MCF 10A (cell line): ENCODE data around the gene MACROD1. TPM values are rescaled to one million over a fixed set of nuclear protein-coding genes. Genes with fewer than 3 reads are reported as not detected.

Source experiments
- BruUV-seq: library from RNA; stranded (reverse); fragments of 400-500 nt; replicated peaks from 2 replicates; lab custom pipeline; 2021; lab: Mats Ljungman, UMichigan
- CTCF ChIA-PET: fragments of 300-600 bp; sonication (Branson Sonifier 250); formaldehyde crosslinking; extraction: SDS; loops from one replicate; lab custom pipeline; 2021; ENCODE audit warnings: antibody characterized with exemption, inconsistent platforms; lab: Yijun Ruan, JAX
- POLR2A ChIA-PET: fragments of 300-600, 350-650 bp; sonication (Branson Sonifier 250); formaldehyde crosslinking; extraction: SDS; loops from one replicate; lab custom pipeline; 2020; ENCODE audit warnings: antibody characterized with exemption, inconsistent platforms; lab: Yijun Ruan, JAX
- DNase-seq: peaks from one replicate; pipeline ENCODE4 v3.0.0-alpha.2; 2018; ENCODE audit not compliant: unreplicated experiment
- H3K27ac Mint-ChIP-seq: one replicate; pipeline ENCODE4 v1.8.0; 2022; ENCODE audit warnings: mild to moderate bottlenecking, low read depth, mixed read lengths; ENCODE audit not compliant: unreplicated experiment
- H3K27me3 Mint-ChIP-seq: one replicate; pipeline ENCODE4 v1.8.0; 2022; ENCODE audit warnings: mixed read lengths; ENCODE audit not compliant: insufficient read depth, unreplicated experiment
- H3K36me3 Mint-ChIP-seq: one replicate; pipeline ENCODE4 v1.8.0; 2022; ENCODE audit warnings: mild to moderate bottlenecking, moderate library complexity, mixed read lengths; ENCODE audit not compliant: insufficient read depth, unreplicated experiment
- H3K4me1 Mint-ChIP-seq: one replicate; pipeline ENCODE4 v1.8.0; 2022; ENCODE audit warnings: mixed read lengths; ENCODE audit not compliant: insufficient read depth, unreplicated experiment
- H3K4me3 Mint-ChIP-seq: one replicate; pipeline ENCODE4 v1.8.0; 2022; ENCODE audit warnings: mild to moderate bottlenecking, moderate library complexity, mixed read lengths; ENCODE audit not compliant: unreplicated experiment
- H3K9me3 Mint-ChIP-seq: one replicate; pipeline ENCODE4 v1.8.0; 2022; ENCODE audit warnings: mixed read lengths; ENCODE audit not compliant: unreplicated experiment
- CTCF ChIP-seq: fragments of 200-600 bp; IDR thresholded peaks from one replicate; pipeline ENCODE4 v1.8.0; 2022; ENCODE audit warnings: antibody characterized with exemption, mild to moderate bottlenecking; ENCODE audit not compliant: unreplicated experiment
- intact Hi-C: fragments of 100-400 bp; cut with micrococcal nuclease; formaldehyde crosslinking; loops from 2 replicates; pipeline ENCODE4 v1.14.1; 2022
- total RNA-seq: library from RNA; stranded (reverse); gene quantifications from 2 replicates; pipeline ENCODE4 v1.2.3, GENCODE V29; 2022

The MACROD1 gene
- total RNA-seq, 1 experiment from 2014 or later = 15.1 TPM

GRCh38 chr11:64063777-64064176 is 102.1 kb downstream of the MACROD1 start:
- no peak overlapping the region for H3K4me3 Mint-ChIP-seq
- H3K4me1 Mint-ChIP-seq = no peaks in the 10 kb centered on the region
- ChIA-PET CTCF (no interaction called here), POLR2A (no interaction called here)
- no peaks in the 10 kb centered on the region for H3K36me3 Mint-ChIP-seq
- no peaks in the 10 kb centered on the region for H3K27me3 Mint-ChIP-seq
- BruUV-seq = no TSS peak
- no peak for TF ChIP-seq CTCF
- DNase-seq = no peak
- intact Hi-C loops = no loop called here
- no peaks in the 10 kb centered on the region for H3K9me3 Mint-ChIP-seq
- no peak overlapping the region for H3K27ac Mint-ChIP-seq

GRCh38 chr11:64062185-64063039 is 103.5 kb downstream of the MACROD1 start:
- TF ChIP-seq CTCF = no peak
- Mint-ChIP-seq H3K36me3 (no peaks in the 10 kb centered on the region), H3K4me3 (no peak overlapping the region), H3K27me3 (no peaks in the 10 kb centered on the region), H3K27ac (no peak overlapping the region), H3K9me3 (no peaks in the 10 kb centered on the region), H3K4me1 (no peaks in the 10 kb centered on the region)
- DNase-seq = no peak
- ChIA-PET CTCF (no interaction called here), POLR2A (interaction anchor here (0.7 kb wide), 1 partner anchor 15 kb away, joined by 3 read pairs; no protein-coding TSS in a partner anchor)
- intact Hi-C loops = no loop called here
- BruUV-seq = no TSS peak

- POLR2A ChIA-PET = interaction anchor here (0.6 kb wide), 1 partner anchor 83 kb away, joined by 4 read pairs; no protein-coding TSS in a partner anchor
- TF ChIP-seq CTCF = no peak
- Mint-ChIP-seq H3K27ac (no peak overlapping the region), H3K4me1 (no peaks in the 10 kb centered on the region), H3K27me3 (no peaks in the 10 kb centered on the region), H3K9me3 (no peaks in the 10 kb centered on the region), H3K36me3 (peaks cover 6% of the 10 kb centered on the region), H3K4me3 (no peak overlapping the region)
- CTCF ChIA-PET = no interaction called here
- no peak for DNase-seq
- intact Hi-C loops = no loop called here
- BruUV-seq = no TSS peak
Measured at GRCh38 chr11:64060861-64061444, 105.0 kb downstream of the MACROD1 start.

- Mint-ChIP-seq H3K4me1 (no peaks in the 10 kb centered on the region), H3K9me3 (no peaks in the 10 kb centered on the region), H3K27me3 (no peaks in the 10 kb centered on the region), H3K36me3 (peaks cover 6% of the 10 kb centered on the region), H3K4me3 (no peak overlapping the region), H3K27ac (no peak overlapping the region)
- BruUV-seq = no TSS peak
- intact Hi-C loops = no loop called here
- POLR2A ChIA-PET = no interaction called here
- TF ChIP-seq CTCF = no peak
- no peak for DNase-seq
- CTCF ChIA-PET = no interaction called here
Measured at GRCh38 chr11:64060263-64060860, 105.6 kb downstream of the MACROD1 start.
